ENCODE measurements around the gene CLEC6A. TPM values are rescaled to one million over a fixed set of nuclear protein-coding genes. Genes with fewer than 3 reads are reported as not detected.

The CLEC6A gene
- total RNA-seq, 1 donor from 2014 or later = not detected

DNA sequence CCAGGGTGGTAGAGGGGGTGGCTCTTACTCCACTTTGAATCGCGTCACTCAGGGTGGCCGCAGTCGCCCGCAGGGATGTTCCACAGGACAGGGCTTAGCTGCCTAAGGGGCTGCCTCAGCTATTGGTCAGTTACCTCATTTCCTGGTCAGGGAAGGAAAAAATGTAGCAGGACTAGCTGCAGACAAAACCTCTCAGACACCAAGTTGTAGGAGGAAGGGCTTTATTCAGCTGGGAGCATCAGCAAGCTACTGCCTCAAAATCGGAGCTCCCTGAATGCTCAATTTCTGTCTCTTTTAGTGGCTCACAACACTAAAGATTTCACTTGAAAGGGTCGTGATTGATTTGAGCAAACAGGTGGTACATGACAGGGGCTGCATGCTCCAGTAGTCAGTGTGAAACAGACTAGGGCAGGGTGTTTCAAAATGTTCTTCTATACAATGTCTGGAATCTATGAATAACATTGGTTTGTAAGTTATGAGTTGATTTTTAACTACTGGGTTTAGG lies 6.4 kb upstream of the CLEC6A start:
- Mint-ChIP-seq H3K4me1 (no peaks in the 10 kb centered on the region), H3K9me3 (no peaks in the 10 kb centered on the region), H3K4me3 (no peak overlapping the region), H3K27me3 (peaks cover 4% of the 10 kb centered on the region), H3K27ac (no peak overlapping the region), H3K36me3 (ENCODE audit: low read depth) (no peaks in the 10 kb centered on the region)
- TF ChIP-seq, protein P1, sequence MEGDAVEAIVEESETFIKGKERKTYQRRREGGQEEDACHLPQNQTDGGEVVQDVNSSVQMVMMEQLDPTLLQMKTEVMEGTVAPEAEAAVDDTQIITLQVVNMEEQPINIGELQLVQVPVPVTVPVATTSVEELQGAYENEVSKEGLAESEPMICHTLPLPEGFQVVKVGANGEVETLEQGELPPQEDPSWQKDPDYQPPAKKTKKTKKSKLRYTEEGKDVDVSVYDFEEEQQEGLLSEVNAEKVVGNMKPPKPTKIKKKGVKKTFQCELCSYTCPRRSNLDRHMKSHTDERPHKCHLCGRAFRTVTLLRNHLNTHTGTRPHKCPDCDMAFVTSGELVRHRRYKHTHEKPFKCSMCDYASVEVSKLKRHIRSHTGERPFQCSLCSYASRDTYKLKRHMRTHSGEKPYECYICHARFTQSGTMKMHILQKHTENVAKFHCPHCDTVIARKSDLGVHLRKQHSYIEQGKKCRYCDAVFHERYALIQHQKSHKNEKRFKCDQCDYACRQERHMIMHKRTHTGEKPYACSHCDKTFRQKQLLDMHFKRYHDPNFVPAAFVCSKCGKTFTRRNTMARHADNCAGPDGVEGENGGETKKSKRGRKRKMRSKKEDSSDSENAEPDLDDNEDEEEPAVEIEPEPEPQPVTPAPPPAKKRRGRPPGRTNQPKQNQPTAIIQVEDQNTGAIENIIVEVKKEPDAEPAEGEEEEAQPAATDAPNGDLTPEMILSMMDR (IDR thresholded peaks at IDR 0.05) = no peak
- ChIA-PET POLR2A (no interaction called here), CTCF (no interaction called here)
- ATAC-seq (ENCODE audit: low read depth) (no peak), DNase-seq (no peak)
- intact Hi-C loops (cut with micrococcal nuclease) = no loop called here

DNA sequence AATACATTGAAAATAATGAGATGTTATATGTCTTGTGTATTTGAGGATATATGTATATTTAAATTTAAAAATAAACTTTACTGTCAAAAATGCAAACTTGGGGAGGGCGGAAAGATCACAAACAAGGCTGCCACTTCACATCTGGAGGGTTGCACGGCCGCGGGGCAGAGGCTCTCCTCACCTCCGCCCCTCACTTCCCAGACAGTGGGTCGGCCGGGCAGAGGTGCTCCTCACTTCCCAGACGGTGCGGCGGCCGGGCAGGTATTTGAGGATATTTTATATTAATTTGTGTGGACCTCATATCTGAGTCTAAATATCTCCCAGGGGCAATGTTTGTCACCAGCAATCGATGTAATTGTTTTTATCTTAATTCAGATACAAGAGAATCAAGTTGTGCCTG lies 3.7 kb upstream of the CLEC6A start:
- intact Hi-C loops (cut with micrococcal nuclease) = loop anchor here (10.0 kb wide), 1 partner anchor 47 kb away; no protein-coding TSS in a partner anchor
- CTCF ChIA-PET = no interaction called here
- POLR2A ChIA-PET = no interaction called here
- H3K27ac Mint-ChIP-seq = no peak overlapping the region
- H3K9me3 Mint-ChIP-seq = no peaks in the 10 kb centered on the region
- no peaks in the 10 kb centered on the region for H3K36me3 Mint-ChIP-seq (ENCODE audit: low read depth)
- ATAC-seq (ENCODE audit: low read depth) (no peak), DNase-seq (no peak)
- peaks cover 3% of the 10 kb centered on the region for H3K4me1 Mint-ChIP-seq
- TF ChIP-seq, protein P1 (IDR thresholded peaks at IDR 0.05) = no peak
- no peak overlapping the region for H3K4me3 Mint-ChIP-seq
- peaks cover 4% of the 10 kb centered on the region for H3K27me3 Mint-ChIP-seq

DNA sequence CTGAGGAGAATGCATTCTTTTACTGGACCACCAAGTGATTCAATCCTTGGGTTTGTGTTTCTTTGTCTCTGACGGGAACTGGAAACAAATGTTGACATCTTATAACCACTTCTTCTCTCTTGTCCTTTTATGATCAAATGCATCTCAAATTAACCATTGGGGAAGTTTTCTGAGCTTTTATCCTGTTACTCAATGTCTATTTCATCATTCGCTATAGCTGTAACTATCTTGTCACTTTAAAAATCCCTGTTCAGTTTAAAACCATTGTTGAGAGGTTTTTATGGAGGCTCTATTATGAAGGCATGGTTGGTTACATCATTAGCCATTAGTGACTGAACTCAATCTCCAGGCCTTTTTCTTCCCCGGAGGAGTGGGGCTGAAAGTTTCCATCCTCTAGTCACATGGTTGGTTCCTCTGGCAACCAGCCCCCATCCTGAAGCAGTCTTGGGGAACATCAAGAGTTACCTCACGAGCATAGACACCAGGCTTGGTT lies 2.7 kb upstream of the CLEC6A start:
- TF ChIP-seq, protein P1 (IDR thresholded peaks at IDR 0.05) = no peak
- Mint-ChIP-seq H3K27me3 (peaks cover 8% of the 10 kb centered on the region), H3K4me1 (peaks cover 3% of the 10 kb centered on the region), H3K4me3 (no peak overlapping the region), H3K36me3 (ENCODE audit: low read depth) (no peaks in the 10 kb centered on the region), H3K27ac (no peak overlapping the region), H3K9me3 (no peaks in the 10 kb centered on the region)
- intact Hi-C loops (cut with micrococcal nuclease) = loop anchor here (10.0 kb wide), 1 partner anchor 48 kb away; no protein-coding TSS in a partner anchor
- CTCF ChIA-PET = no interaction called here
- ATAC-seq (ENCODE audit: low read depth) (no peak), DNase-seq (no peak)
- POLR2A ChIA-PET = no interaction called here

DNA sequence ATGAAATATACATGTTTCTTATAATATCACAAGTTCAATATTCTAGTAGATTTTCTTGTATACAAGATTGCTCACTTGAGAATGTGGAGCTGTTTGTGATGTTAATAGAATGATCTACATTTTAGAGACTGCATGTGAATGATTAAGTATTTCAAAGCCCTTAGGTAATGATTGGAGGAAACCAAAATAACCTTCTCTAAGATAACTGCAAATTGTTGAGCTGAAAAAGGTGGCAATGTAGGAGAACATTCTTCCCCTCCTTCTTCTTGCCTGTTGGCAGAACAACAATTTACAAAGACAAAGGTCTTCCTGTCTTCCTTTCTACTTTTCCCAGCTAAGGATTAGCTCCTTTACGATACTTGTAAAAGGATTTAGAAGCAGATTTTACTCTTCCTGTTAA lies 2.0 kb upstream of the CLEC6A start:
- TF ChIP-seq, protein P1 (IDR thresholded peaks at IDR 0.05) = no peak
- no peak for ATAC-seq (ENCODE audit: low read depth)
- Mint-ChIP-seq H3K9me3 (no peaks in the 10 kb centered on the region), H3K27ac (no peak overlapping the region), H3K27me3 (peaks cover 13% of the 10 kb centered on the region), H3K36me3 (ENCODE audit: low read depth) (no peaks in the 10 kb centered on the region), H3K4me1 (peaks cover 3% of the 10 kb centered on the region), H3K4me3 (no peak overlapping the region)
- ChIA-PET POLR2A (no interaction called here), CTCF (no interaction called here)
- DNase-seq = no peak
- intact Hi-C loops (cut with micrococcal nuclease) = loop anchor here (10.0 kb wide), 1 partner anchor 49 kb away; no protein-coding TSS in a partner anchor

DNA sequence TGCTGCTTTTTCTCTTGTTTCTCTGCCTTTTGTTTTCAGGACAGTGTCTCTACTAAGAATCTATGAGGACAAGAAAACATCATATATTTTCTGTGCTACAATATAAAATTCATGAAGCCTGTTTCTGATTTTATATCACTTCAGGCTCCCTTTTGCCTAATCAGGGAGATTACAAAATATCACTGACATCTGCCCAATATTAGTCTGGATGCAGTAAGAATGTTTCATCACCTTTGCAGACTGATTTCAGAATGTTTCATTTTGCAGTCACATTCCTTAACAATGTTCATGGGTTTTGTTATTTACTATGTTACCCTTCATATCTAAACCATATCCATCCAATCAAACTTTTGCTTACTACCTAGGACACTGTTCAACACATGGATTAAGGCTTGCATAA lies 491 bp upstream of the CLEC6A start:
- no peak for ATAC-seq (ENCODE audit: low read depth)
- TF ChIP-seq, protein P1 (IDR thresholded peaks at IDR 0.05) = no peak
- H3K9me3 Mint-ChIP-seq = no peaks in the 10 kb centered on the region

More for the DNA sequence above, 491 bp upstream of the CLEC6A start:
- H3K36me3 Mint-ChIP-seq (ENCODE audit: low read depth) = no peaks in the 10 kb centered on the region
- no peak overlapping the region for H3K27ac Mint-ChIP-seq
- intact Hi-C loops (cut with micrococcal nuclease) = loop anchor here (10.0 kb wide), 1 partner anchor 50 kb away; no protein-coding TSS in a partner anchor
- H3K4me3 Mint-ChIP-seq = no peak overlapping the region
- no peak for DNase-seq
- CTCF ChIA-PET = no interaction called here
- POLR2A ChIA-PET = no interaction called here
- H3K27me3 Mint-ChIP-seq = peaks cover 19% of the 10 kb centered on the region
- H3K4me1 Mint-ChIP-seq = peaks cover 3% of the 10 kb centered on the region

Measured in activated B cell treated with CpG ODN at 0.5 μM for 24 hours (primary cell).